GM18511 (cell line): ENCODE data around the gene PA2G4.
"Not testable (repeated sequence)": the region's sequence is repeated elsewhere in the genome, so short reads cannot be mapped to it uniquely, and the experiment has no call there.

Experiments
- ATAC-seq: cut with Tn5 transposase; IDR thresholded peaks from one replicate; pipeline ENCODE4 v1.9.1; 2021; ENCODE audit warnings: mild to moderate bottlenecking, moderate library complexity; ENCODE audit not compliant: unreplicated experiment

PA2G4 gene

DNA sequence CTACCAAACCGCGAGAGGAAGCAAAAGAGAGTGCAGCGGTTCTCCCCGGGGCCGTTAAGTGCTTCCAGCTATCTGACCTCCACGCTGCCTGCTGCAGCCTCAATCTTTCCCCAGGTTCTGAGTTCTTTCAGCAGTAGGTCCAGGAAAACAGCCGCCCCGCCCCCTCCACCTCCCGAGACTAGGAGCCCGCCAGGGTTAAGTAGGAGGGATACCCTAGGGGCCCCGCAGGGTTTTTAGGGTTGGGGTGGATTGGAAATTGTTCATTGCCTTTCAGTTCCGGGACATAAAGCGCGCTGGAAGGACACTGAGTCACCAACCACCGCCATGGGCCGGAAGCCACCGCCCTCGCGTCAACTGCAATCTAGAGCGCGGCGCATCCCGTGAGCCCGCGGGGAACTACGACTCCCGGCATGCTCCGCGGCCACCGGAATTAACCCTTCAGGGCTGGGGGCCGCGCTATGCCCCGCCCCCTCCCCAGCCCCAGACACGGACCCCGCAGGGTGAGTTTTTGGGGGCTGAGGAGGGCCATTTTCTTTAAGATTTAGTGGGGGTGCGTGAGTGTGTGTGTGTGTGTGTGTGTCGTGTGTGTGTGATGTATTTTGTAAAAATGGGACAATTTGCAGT, 47.9 kb downstream of the PA2G4 start, which contains the start of gene MYL6B:
Gene MYL6B, plus strand, starts transcription at position 456 of the 624 bp plus-strand sequence. CDS start 1,332 bp downstream, outside the sequence.
- peak; percentile 89 for ATAC-seq

GRCh38 chr12:56152756-56153677, 48.7 kb downstream of the PA2G4 start:
- ATAC-seq: no peak

DNA sequence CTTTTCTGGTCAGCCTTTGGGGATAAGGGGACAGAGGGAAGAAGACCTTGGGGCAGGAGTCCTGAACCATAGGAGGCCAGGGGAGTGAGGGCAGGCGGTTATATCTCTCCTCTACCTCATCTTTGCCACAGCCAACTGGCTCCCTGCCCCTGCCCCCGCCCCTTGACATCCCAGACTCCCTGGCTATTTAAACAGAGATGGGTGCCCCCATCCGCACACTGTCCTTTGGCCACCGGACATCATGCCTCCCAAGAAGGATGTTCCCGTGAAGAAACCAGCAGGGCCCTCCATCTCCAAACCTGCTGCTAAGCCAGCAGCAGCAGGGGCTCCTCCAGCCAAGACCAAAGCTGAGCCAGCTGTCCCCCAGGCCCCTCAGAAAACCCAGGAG, 49.3 kb downstream of the PA2G4 start:
- no peak for ATAC-seq

DNA sequence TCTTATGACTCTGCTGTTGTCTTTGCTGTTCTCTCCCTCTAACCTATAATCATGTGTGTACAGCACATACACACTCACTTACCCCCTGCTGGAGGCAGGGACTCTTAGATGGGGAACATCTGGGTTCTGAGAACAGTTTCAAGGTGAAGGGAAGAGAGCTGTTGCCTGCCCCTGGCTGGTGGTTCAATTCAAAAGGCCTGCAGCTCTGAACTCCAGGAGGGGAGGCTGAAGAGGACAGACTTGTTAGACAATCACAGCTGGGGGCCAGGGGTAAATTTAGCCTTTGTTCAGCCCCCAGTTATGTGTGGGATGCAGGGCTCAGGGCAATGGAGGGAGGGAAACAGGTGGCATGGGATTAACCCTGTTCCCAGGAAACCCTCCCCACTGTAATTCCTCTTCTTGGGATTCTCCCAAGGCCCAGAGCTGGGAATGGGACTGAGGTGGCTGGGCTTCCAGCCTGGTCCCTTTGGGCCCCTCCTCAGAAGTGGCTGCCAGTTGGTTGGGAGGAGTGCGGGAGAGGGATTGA, 50.0 kb downstream of the PA2G4 start:
- ATAC-seq: no peak

DNA sequence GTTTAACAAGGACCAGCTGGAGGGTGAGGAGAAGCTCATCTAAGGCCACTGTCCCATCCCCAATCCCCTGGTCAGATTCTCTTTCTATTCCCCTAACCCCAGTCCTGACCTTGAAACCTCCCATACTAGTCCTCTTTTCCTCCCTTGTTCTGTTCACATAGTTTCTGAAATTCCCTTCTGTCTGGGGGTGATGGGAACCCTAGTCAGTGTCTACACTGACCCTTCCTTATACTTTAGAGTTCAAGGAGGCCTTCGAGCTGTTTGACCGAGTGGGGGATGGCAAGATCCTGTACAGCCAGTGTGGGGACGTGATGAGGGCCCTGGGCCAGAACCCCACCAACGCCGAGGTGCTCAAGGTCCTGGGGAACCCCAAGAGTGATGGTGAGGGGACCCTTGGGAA, 50.5 kb downstream of the PA2G4 start:
- ATAC-seq: no peak

DNA sequence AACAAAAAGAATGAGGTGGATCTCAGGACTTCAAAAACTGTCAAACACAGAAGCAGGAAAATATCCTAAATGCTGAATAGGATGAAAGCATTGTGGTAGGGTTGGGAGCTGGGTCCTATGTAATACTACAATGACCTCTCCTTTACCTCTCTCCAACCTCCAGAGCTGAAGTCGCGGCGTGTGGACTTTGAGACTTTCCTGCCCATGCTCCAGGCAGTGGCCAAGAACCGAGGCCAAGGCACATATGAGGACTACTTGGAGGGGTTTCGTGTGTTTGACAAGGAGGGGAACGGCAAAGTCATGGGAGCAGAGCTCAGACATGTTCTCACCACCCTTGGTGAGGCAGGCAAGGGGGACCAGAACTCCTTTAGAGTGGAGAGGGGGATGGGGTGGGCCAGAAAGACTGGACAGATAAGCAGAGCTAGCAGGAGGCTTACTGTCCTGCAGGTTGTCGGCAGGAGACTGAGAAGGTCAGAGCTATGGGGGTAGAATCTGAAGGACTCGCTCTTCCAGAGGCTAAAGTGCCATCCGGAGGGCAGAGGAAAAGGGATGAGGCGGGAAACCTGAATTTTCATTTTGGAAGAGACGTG, 51.0 kb downstream of the PA2G4 start:
- no peak for ATAC-seq

DNA sequence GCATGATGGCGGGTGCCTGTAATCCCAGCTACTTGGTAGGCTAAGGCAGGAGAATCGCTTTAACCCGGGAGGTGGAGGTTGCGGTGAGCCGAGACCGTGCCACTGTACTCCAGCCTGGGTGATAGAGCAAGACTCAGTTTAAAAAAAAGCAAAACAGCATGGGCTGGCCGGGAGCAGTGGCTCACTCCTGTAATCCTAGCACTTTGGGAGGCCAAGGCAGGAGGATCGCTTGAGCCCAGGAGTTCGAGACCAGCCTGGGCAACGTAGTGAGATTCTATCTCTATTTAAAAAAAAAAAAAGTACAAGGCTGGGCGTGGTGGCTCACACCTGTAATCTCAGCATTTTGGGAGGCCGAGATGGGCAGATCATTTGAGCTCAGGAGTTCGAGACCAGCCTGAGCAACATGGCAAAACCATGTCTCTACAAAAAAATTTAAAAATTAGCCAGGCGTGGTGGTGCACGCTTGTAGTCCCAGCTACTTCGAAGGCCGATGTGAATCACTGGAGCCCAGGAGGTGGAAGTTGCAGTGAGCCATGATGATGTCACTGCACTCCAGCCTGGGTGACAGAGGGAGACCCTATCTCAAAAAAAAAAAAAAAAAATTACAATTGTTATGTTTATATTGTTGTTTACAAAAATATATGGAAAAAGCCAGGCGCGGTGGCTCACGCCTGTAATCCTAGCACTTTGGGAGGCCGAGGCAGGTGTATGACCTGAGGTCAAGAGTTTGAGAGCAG, 52.3 kb downstream of the PA2G4 start:
- not testable (repeated sequence) for ATAC-seq

GRCh38 chr12:56157201-56158028, 53.1 kb downstream of the PA2G4 start:
- peak; percentile 43 for ATAC-seq

DNA sequence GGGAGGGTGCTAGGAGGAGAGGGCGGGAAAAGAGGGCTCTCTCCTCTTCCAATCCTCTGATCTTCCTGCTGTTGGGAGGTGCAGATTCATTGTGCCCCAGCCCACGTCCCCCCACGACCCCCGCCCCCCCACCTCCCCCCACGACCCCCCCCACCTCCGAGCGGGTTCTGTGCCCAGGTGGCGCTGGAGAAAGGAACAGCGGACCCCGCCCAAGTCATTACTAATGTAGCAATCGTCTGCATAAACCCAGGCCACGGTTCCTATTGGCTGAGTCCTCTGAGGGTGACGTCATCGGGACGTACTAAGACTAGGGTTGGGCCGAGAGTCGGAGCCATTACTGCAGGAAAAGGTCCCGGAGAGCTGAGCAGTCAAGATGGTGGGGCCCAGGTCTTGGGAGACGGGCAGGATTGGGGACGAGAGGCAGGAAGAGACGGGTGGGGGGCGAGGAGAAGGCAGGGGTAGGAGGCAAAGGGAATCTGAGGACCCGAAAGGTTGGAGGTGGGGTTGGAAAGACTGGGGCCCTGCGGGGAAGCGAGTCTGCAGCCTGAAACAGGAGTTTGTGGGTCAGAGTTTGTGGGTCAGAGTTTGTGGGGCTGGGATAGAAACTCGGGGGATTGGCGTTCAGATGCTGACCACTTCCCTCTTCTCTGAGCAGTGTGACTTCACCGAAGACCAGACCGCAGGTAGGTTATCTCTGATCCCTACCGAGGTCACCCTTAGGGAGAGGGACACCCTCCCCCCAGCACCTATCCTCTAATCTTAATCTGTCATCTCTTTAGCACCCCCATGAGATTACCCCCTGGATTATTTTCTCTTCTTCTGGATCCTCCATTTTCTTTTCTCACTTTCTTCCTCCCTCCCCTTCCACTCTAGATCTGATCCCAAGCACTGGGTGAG, 53.9 kb downstream of the PA2G4 start, which contains the start of gene MYL6:
Gene MYL6, plus strand, starts transcription at position 331 of the 897 bp plus-strand sequence. Its CDS starts 43 bp downstream, at position 374.
- ATAC-seq: peak; percentile 85

DNA sequence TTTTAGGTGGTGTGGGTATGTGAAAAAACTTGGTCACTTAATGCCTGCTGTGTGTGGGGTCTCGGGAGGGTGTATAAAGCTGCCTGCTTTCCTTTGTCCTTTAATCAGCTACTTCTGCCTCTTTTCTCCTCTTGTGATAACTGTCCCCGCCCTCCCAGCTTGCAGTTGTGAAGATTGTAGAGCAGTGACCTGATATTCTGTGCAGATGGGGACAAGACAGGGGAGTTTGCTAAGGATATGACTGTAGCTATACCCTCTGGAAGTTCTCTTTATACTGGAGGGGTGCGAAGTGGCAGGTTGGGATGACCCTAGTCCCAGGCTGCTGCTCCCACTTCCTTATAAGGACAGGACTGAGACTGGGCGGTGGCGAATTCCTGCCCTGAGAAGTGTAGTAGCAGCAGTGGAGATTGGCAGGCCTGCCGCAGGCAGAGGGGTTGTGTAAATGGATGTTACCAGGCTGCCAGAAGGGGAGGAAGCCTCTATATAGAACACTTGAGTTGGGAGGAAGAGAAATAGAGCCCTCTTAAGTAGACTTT, 54.6 kb downstream of the PA2G4 start:
- ATAC-seq: no peak

DNA sequence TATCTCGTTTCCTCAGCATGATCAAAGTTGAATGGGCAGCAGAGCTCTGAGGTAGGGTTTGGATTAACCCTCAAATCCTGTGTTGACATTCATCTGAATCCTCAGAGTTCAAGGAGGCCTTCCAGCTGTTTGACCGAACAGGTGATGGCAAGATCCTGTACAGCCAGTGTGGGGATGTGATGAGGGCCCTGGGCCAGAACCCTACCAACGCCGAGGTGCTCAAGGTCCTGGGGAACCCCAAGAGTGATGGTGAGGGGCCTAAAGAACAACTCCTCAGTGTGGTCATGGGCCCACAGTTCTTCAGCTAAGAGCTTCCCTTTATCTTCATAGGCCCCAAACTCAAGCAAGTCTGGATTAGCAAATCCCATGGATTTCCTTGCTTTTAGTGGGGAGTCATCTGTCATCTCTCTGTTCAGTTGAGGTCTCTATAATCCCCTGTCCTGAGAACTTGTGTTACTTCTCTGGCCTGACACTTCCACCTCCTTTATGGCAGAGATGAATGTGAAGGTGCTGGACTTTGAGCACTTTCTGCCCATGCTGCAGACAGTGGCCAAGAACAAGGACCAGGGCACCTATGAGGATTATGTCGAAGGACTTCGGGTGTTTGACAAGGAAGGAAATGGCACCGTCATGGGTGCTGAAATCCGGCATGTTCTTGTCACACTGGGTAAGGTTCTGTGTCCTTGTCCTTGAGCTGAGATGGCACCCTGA, 55.3 kb downstream of the PA2G4 start:
- ATAC-seq: no peak

DNA sequence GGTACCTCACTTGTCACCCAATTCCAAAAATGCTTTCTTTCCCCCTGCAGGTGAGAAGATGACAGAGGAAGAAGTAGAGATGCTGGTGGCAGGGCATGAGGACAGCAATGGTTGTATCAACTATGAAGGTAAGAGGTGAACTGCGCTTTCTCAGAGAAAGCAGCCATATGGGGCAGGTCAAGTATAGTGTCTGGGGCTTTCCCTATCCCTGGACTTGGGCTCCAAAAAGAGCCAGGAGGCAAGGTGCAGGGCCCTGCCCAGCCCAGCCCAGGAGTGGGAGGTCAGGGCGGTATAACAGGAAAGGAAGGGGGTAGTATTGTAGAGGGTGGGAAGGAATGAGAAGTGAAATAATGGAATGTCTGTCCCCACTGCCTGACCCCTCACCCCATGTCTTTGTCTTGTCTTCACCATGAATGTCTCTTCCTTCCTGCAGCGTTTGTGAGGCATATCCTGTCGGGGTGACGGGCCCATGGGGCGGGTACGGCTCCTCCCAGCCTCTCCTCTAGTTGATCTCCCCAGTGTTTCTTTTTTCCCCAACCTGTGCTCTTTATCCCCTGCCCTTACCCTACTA, 55.9 kb downstream of the PA2G4 start:
- ATAC-seq: no peak

- ATAC-seq: no peak
Observed at GRCh38 chr12:56160894-56161689, 56.7 kb downstream of the PA2G4 start.

GRCh38 chr12:56161690-56162351, 57.5 kb downstream of the PA2G4 start:
- ATAC-seq: no peak

GRCh38 chr12:56162468-56163290, 58.3 kb downstream of the PA2G4 start:
- ATAC-seq: no peak
